DOHH2 (cell line): ENCODE measurements around the gene TAS2R19.
"Not testable (repeated sequence)": the region's sequence is repeated elsewhere in the genome, so short reads cannot be mapped to it uniquely, and the experiment has no call there.

Experiments
- H3F3A ChIP-seq: fragments of 200-600 bp; sonication (generic), shearing (Covaris generic); 2 replicates; pipeline ENCODE4 v1.6.0; 2016; ENCODE audit warnings: antibody characterized with exemption, mild to moderate bottlenecking; ENCODE audit not compliant: control insufficient read depth, insufficient read depth
- H3K27ac ChIP-seq: fragments of 200-600 bp; sonication (generic); 2 replicates; pipeline ENCODE4 v1.5.1; 2014; ENCODE audit warnings: low read depth, mild to moderate bottlenecking, low read length, moderate library complexity
- H3K27me3 ChIP-seq: fragments of 200-600 bp; sonication (generic); 2 replicates; pipeline ENCODE4 v1.6.1; 2014; ENCODE audit warnings: mild to moderate bottlenecking, low read length, mixed read lengths; ENCODE audit not compliant: control insufficient read depth
- H3K36me3 ChIP-seq: fragments of 200-600 bp; sonication (generic); 2 replicates; pipeline ENCODE4 v1.6.1; 2014; ENCODE audit warnings: mild to moderate bottlenecking, low read length, moderate library complexity, mixed read lengths; ENCODE audit not compliant: control insufficient read depth
- H3K4me1 ChIP-seq: fragments of 200-600 bp; sonication (generic); 2 replicates; pipeline ENCODE4 v1.6.1; 2014; ENCODE audit warnings: mild to moderate bottlenecking, low read length, mixed read lengths; ENCODE audit not compliant: control insufficient read depth
- H3K4me2 ChIP-seq: fragments of 200-600 bp; sonication (generic); 2 replicates; pipeline ENCODE4 v1.6.0; 2014; ENCODE audit warnings: mild to moderate bottlenecking, low read length, moderate library complexity
- H3K4me3 ChIP-seq: fragments of 200-600 bp; sonication (generic); 2 replicates; pipeline ENCODE4 v1.5.1; 2014; ENCODE audit warnings: mild to moderate bottlenecking, low read length, mixed read lengths
- H3K79me2 ChIP-seq: fragments of 200-600 bp; sonication (generic); 2 replicates; pipeline ENCODE4 v1.6.1; 2014; ENCODE audit warnings: mild to moderate bottlenecking, low read length, mixed read lengths; ENCODE audit not compliant: control insufficient read depth
- H3K9me2 ChIP-seq: fragments of 200-600 bp; sonication (generic); replicated peaks from 2 replicates; pipeline ENCODE4 v1.6.1; 2014; ENCODE audit warnings: mild to moderate bottlenecking, low read length, mixed read lengths; ENCODE audit not compliant: control insufficient read depth
- H3K9me3 ChIP-seq: fragments of 200-600 bp; sonication (generic); 2 replicates; pipeline ENCODE4 v1.6.1; 2014; ENCODE audit warnings: antibody characterized with exemption, low read length, mixed read lengths; ENCODE audit not compliant: control insufficient read depth, insufficient read depth
- H4K20me1 ChIP-seq: fragments of 200-600 bp; sonication (generic); 2 replicates; pipeline ENCODE4 v1.6.0; 2014; ENCODE audit warnings: low read depth, mild to moderate bottlenecking, antibody characterized with exemption, low read length, moderate library complexity; ENCODE audit not compliant: control insufficient read depth, insufficient read depth
- CTCF ChIP-seq: fragments of 200-600 bp; sonication (generic); IDR thresholded peaks from one replicate; pipeline ENCODE4 v1.5.1; 2014; ENCODE audit warnings: antibody characterized with exemption, mild to moderate bottlenecking, low read depth, low read length; ENCODE audit not compliant: poor library complexity, severe bottlenecking
- EZH2phosphoT487 ChIP-seq: fragments of 200-600 bp; sonication (generic); IDR thresholded peaks from 2 replicates; pipeline ENCODE4 v1.6.1; 2017; ENCODE audit warnings: borderline replicate concordance, mild to moderate bottlenecking, antibody characterized with exemption, low read length, moderate library complexity, mixed read lengths

Gene TAS2R19

GRCh38 chr12:11040162-11040561 is 17.7 kb upstream of the TAS2R19 start:
- Histone ChIP-seq H3K9me3 (no peaks in the 10 kb centered on the region), H3K4me1 (no peaks in the 10 kb centered on the region), H3K79me2 (no peaks in the 10 kb centered on the region), H3K4me3 (no peak overlapping the region), H4K20me1 (no peaks in the 10 kb centered on the region), H3K27ac (no peak overlapping the region), H3K36me3 (no peaks in the 10 kb centered on the region), H3K9me2 (no peaks in the 10 kb centered on the region), H3K27me3 (no peaks in the 10 kb centered on the region), H3F3A (no peaks in the 10 kb centered on the region), H3K4me2 (no peak overlapping the region)
- TF ChIP-seq EZH2phosphoT487 (no peak), CTCF (no peak)

- no peaks in the 10 kb centered on the region for H3K4me1 ChIP-seq
- no peaks in the 10 kb centered on the region for H3K79me2 ChIP-seq
- no peak overlapping the region for H3K4me2 ChIP-seq
- no peaks in the 10 kb centered on the region for H4K20me1 ChIP-seq
- no peaks in the 10 kb centered on the region for H3F3A ChIP-seq
- H3K36me3 ChIP-seq: no peaks in the 10 kb centered on the region
- TF ChIP-seq EZH2phosphoT487: no peak
- no peak for TF ChIP-seq CTCF
- H3K4me3 ChIP-seq: no peak overlapping the region
- no peaks in the 10 kb centered on the region for H3K9me2 ChIP-seq
- H3K27ac ChIP-seq: no peak overlapping the region
- H3K9me3 ChIP-seq: no peaks in the 10 kb centered on the region
- H3K27me3 ChIP-seq: no peaks in the 10 kb centered on the region
Measured at GRCh38 chr12:11039171-11039570, 16.8 kb upstream of the TAS2R19 start.

- not testable (repeated sequence) for H3F3A ChIP-seq, H3K9me2 ChIP-seq, H3K9me3 ChIP-seq, H3K27me3 ChIP-seq, H3K4me2 ChIP-seq, H4K20me1 ChIP-seq, H3K4me3 ChIP-seq, H3K79me2 ChIP-seq, H3K36me3 ChIP-seq, H3K4me1 ChIP-seq, H3K27ac ChIP-seq
Measured at GRCh38 chr12:11033959-11034358, 11.5 kb upstream of the TAS2R19 start.

GRCh38 chr12:11031307-11031706 is 8.9 kb upstream of the TAS2R19 start, which contains the start of gene TAS2R31:
TSS of gene TAS2R31 (minus strand) at chr12:11031407. CDS start at chr12:11031335, 72 bp downstream.
- Histone ChIP-seq H3K4me1 (no peaks in the 10 kb centered on the region), H3K9me3 (no peaks in the 10 kb centered on the region), H3K79me2 (no peaks in the 10 kb centered on the region), H3K36me3 (no peaks in the 10 kb centered on the region), H3F3A (no peaks in the 10 kb centered on the region), H3K27ac (no peak within 1 kb of the TSS), H3K9me2 (no peaks in the 10 kb centered on the region), H3K27me3 (no peaks in the 10 kb centered on the region), H3K4me3 (no peak within 1 kb of the TSS), H3K4me2 (no peak within 1 kb of the TSS), H4K20me1 (no peaks in the 10 kb centered on the region)
- TF ChIP-seq CTCF (no peak), EZH2phosphoT487 (no peak)
